ENCODE results near the gene MBLAC2.

The MBLAC2 gene

GRCh38 chr5:90474235-90475107 is at the start of gene MBLAC2, which contains the start of gene POLR3G:
Gene MBLAC2 (minus strand): TSS chr5:90474771. CDS start chr5:90474292, 479 bp downstream.
Gene POLR3G (plus strand): TSS chr5:90474864. CDS start chr5:90485568, 10,704 bp downstream.
- Mint-ChIP-seq H3K27me3 (no peaks in the 10 kb centered on the region), H3K4me3 (peak within 1 kb of the TSS; percentile 94), H3K27ac (peak within 1 kb of the TSS; percentile 93), H3K36me3 (ENCODE audit: low read depth) (peaks cover 58% of the 10 kb centered on the region), H3K9me3 (peaks cover 10% of the 10 kb centered on the region), H3K4me1 (ENCODE audit: low read depth) (peaks cover 40% of the 10 kb centered on the region)
- peak; percentile 95 for DNase-seq

GRCh38 chr5:90519081-90519480 is 44.5 kb upstream of the MBLAC2 start:
- Mint-ChIP-seq H3K27ac (no peak overlapping the region), H3K4me1 (ENCODE audit: low read depth) (peaks cover 19% of the 10 kb centered on the region), H3K4me3 (no peak overlapping the region), H3K36me3 (ENCODE audit: low read depth) (peaks cover 72% of the 10 kb centered on the region), H3K9me3 (no peaks in the 10 kb centered on the region), H3K27me3 (no peaks in the 10 kb centered on the region)
- no peak for DNase-seq

GRCh38 chr5:90518661-90519060 is 44.1 kb upstream of the MBLAC2 start:
- Mint-ChIP-seq H3K9me3 (no peaks in the 10 kb centered on the region), H3K27me3 (no peaks in the 10 kb centered on the region), H3K27ac (no peak overlapping the region), H3K36me3 (ENCODE audit: low read depth) (peaks cover 68% of the 10 kb centered on the region), H3K4me1 (ENCODE audit: low read depth) (peaks cover 17% of the 10 kb centered on the region), H3K4me3 (no peak overlapping the region)
- DNase-seq, result no peak

- H3K27me3 Mint-ChIP-seq, result no peaks in the 10 kb centered on the region
- DNase-seq, result no peak
- H3K27ac Mint-ChIP-seq, result no peak overlapping the region
- H3K9me3 Mint-ChIP-seq, result no peaks in the 10 kb centered on the region
- peaks cover 43% of the 10 kb centered on the region for H3K36me3 Mint-ChIP-seq (ENCODE audit: low read depth)
- H3K4me3 Mint-ChIP-seq, result no peak overlapping the region
- peaks cover 9% of the 10 kb centered on the region for H3K4me1 Mint-ChIP-seq (ENCODE audit: low read depth)
These were observed 39.9 kb upstream of the MBLAC2 start for GRCh38 chr5:90514520-90514919.

GRCh38 chr5:90510438-90510837 is 35.9 kb upstream of the MBLAC2 start:
- H3K9me3 Mint-ChIP-seq, result no peaks in the 10 kb centered on the region
- H3K4me1 Mint-ChIP-seq (ENCODE audit: low read depth), result peaks cover 4% of the 10 kb centered on the region
- no peak overlapping the region for H3K27ac Mint-ChIP-seq
- no peak for DNase-seq
- H3K4me3 Mint-ChIP-seq, result no peak overlapping the region
- H3K27me3 Mint-ChIP-seq, result no peaks in the 10 kb centered on the region
- peaks cover 51% of the 10 kb centered on the region for H3K36me3 Mint-ChIP-seq (ENCODE audit: low read depth)

GRCh38 chr5:90506221-90506620 is 31.6 kb upstream of the MBLAC2 start:
- no peak for DNase-seq
- peaks cover 53% of the 10 kb centered on the region for H3K36me3 Mint-ChIP-seq (ENCODE audit: low read depth)
- H3K27me3 Mint-ChIP-seq, result no peaks in the 10 kb centered on the region

GRCh38 chr5:90504743-90505142 is 30.2 kb upstream of the MBLAC2 start:
- no peaks in the 10 kb centered on the region for H3K27me3 Mint-ChIP-seq
- peaks cover 4% of the 10 kb centered on the region for H3K4me1 Mint-ChIP-seq (ENCODE audit: low read depth)
- H3K36me3 Mint-ChIP-seq (ENCODE audit: low read depth), result peaks cover 49% of the 10 kb centered on the region
- no peak for DNase-seq
- H3K4me3 Mint-ChIP-seq, result no peak overlapping the region
- no peak overlapping the region for H3K27ac Mint-ChIP-seq
- H3K9me3 Mint-ChIP-seq, result no peaks in the 10 kb centered on the region

More at GRCh38 chr5:90506221-90506620, 31.6 kb upstream of the MBLAC2 start:
- H3K9me3 Mint-ChIP-seq, result no peaks in the 10 kb centered on the region
- no peak overlapping the region for H3K27ac Mint-ChIP-seq
- peaks cover 4% of the 10 kb centered on the region for H3K4me1 Mint-ChIP-seq (ENCODE audit: low read depth)
- H3K4me3 Mint-ChIP-seq, result no peak overlapping the region

- Mint-ChIP-seq H3K27ac (no peak overlapping the region), H3K9me3 (no peaks in the 10 kb centered on the region), H3K4me3 (no peak overlapping the region), H3K27me3 (no peaks in the 10 kb centered on the region), H3K36me3 (ENCODE audit: low read depth) (peaks cover 43% of the 10 kb centered on the region), H3K4me1 (ENCODE audit: low read depth) (peaks cover 4% of the 10 kb centered on the region)
- no peak for DNase-seq
These were observed 29.0 kb upstream of the MBLAC2 start for GRCh38 chr5:90503596-90503995.

- Mint-ChIP-seq H3K4me3 (no peak overlapping the region), H3K9me3 (peaks cover 3% of the 10 kb centered on the region), H3K36me3 (ENCODE audit: low read depth) (peaks cover 45% of the 10 kb centered on the region), H3K27me3 (no peaks in the 10 kb centered on the region), H3K27ac (no peak overlapping the region), H3K4me1 (ENCODE audit: low read depth) (no peaks in the 10 kb centered on the region)
- no peak for DNase-seq
These were observed 20.6 kb upstream of the MBLAC2 start for GRCh38 chr5:90495146-90495545.

- DNase-seq, result no peak
- Mint-ChIP-seq H3K4me1 (ENCODE audit: low read depth) (no peaks in the 10 kb centered on the region), H3K27me3 (no peaks in the 10 kb centered on the region), H3K4me3 (no peak overlapping the region), H3K36me3 (ENCODE audit: low read depth) (peaks cover 48% of the 10 kb centered on the region), H3K27ac (no peak overlapping the region), H3K9me3 (peaks cover 3% of the 10 kb centered on the region)
These were observed 19.5 kb upstream of the MBLAC2 start for GRCh38 chr5:90494043-90494442.

GRCh38 chr5:90488791-90489190 is 14.2 kb upstream of the MBLAC2 start:
- Mint-ChIP-seq H3K27me3 (no peaks in the 10 kb centered on the region), H3K4me1 (ENCODE audit: low read depth) (no peaks in the 10 kb centered on the region)

GRCh38 chr5:90484540-90484939 is 10.0 kb upstream of the MBLAC2 start:
- H3K27ac Mint-ChIP-seq, result no peak overlapping the region
- H3K9me3 Mint-ChIP-seq, result no peaks in the 10 kb centered on the region
- H3K27me3 Mint-ChIP-seq, result no peaks in the 10 kb centered on the region
- no peak overlapping the region for H3K4me3 Mint-ChIP-seq
- H3K36me3 Mint-ChIP-seq (ENCODE audit: low read depth), result peaks cover 44% of the 10 kb centered on the region
- H3K4me1 Mint-ChIP-seq (ENCODE audit: low read depth), result no peaks in the 10 kb centered on the region
- no peak for DNase-seq

More at GRCh38 chr5:90488791-90489190, 14.2 kb upstream of the MBLAC2 start:
- no peak overlapping the region for H3K27ac Mint-ChIP-seq
- no peak for DNase-seq
- no peak overlapping the region for H3K4me3 Mint-ChIP-seq
- no peaks in the 10 kb centered on the region for H3K9me3 Mint-ChIP-seq
- peaks cover 48% of the 10 kb centered on the region for H3K36me3 Mint-ChIP-seq (ENCODE audit: low read depth)

GRCh38 chr5:90483206-90483605 is 8.6 kb upstream of the MBLAC2 start:
- no peak for DNase-seq
- Mint-ChIP-seq H3K9me3 (no peaks in the 10 kb centered on the region), H3K27ac (no peak overlapping the region), H3K36me3 (ENCODE audit: low read depth) (peaks cover 42% of the 10 kb centered on the region), H3K27me3 (no peaks in the 10 kb centered on the region), H3K4me3 (no peak overlapping the region), H3K4me1 (ENCODE audit: low read depth) (no peaks in the 10 kb centered on the region)

GRCh38 chr5:90480699-90481098 is 6.1 kb upstream of the MBLAC2 start:
- no peak for DNase-seq
- Mint-ChIP-seq H3K27me3 (no peaks in the 10 kb centered on the region), H3K4me1 (ENCODE audit: low read depth) (peaks cover 10% of the 10 kb centered on the region), H3K36me3 (ENCODE audit: low read depth) (peaks cover 36% of the 10 kb centered on the region), H3K27ac (no peak overlapping the region), H3K9me3 (no peaks in the 10 kb centered on the region), H3K4me3 (no peak overlapping the region)

GRCh38 chr5:90479611-90480385 is 5.2 kb upstream of the MBLAC2 start:
- H3K4me3 Mint-ChIP-seq, result no peak overlapping the region
- H3K27ac Mint-ChIP-seq, result no peak overlapping the region
- H3K9me3 Mint-ChIP-seq, result no peaks in the 10 kb centered on the region
- no peak for DNase-seq
- peaks cover 17% of the 10 kb centered on the region for H3K4me1 Mint-ChIP-seq (ENCODE audit: low read depth)
- H3K27me3 Mint-ChIP-seq, result no peaks in the 10 kb centered on the region
- H3K36me3 Mint-ChIP-seq (ENCODE audit: low read depth), result peaks cover 31% of the 10 kb centered on the region
